Adrenal gland (tissue), 12 donors: ENCODE data around the gene PRKCA. TPM values are rescaled to one million over a fixed set of nuclear protein-coding genes. Genes with fewer than 3 reads are reported as not detected.

Source experiments
- DNase-seq, 7 donors: peaks; one replicate each; pipeline ENCODE4 v3.0.0-alpha.2; 2019 to 2020
- H3K27ac ChIP-seq, 5 donors: fragments of 200-600 bp; sonication (generic) in 4 of 5; 1 replicate in 3 of 5; 2 replicates in 2 of 5; pipeline versions ENCODE4 v1.5.1 to v1.8.0; 2016 to 2020; ENCODE audit warnings: mild to moderate bottlenecking in 1 of 5
- H3K27me3 ChIP-seq: fragments of 200-600 bp; 2 replicates; pipeline ENCODE4 v1.8.0; 2021
- H3K36me3 ChIP-seq, 2 donors: fragments of 200-600 bp; replicated peaks in 1 of 2; 1 replicate in 1 of 2; 2 replicates in 1 of 2; pipeline versions ENCODE4 v1.5.1 to v1.8.0; 2018 to 2022
- H3K4me1 ChIP-seq, 2 donors: fragments of 200-600 bp; replicated peaks in 1 of 2; 1 replicate in 1 of 2; 2 replicates in 1 of 2; pipeline versions ENCODE4 v1.5.1 to v1.8.0; 2018 to 2021
- H3K4me3 ChIP-seq, 4 donors: fragments of 200-600 bp; sonication (generic) in 3 of 4; one replicate each; pipeline ENCODE4 v1.5.1; 2016 to 2018
- H3K9me3 ChIP-seq, 3 donors: fragments of 200-600 bp; sonication (generic) in 1 of 3; replicated peaks in 1 of 3; 1 replicate in 2 of 3; 2 replicates in 1 of 3; pipeline versions ENCODE4 v1.5.1 to v1.8.0; 2016 to 2021
- POLR2A ChIP-seq, 2 donors: fragments of 450-650 bp; IDR thresholded peaks; one replicate each; pipeline ENCODE4 v1.6.1; 2017; ENCODE audit warnings: antibody characterized with exemption in 2 of 2, mild to moderate bottlenecking in 2 of 2, moderate library complexity in 1 of 2
- WGBS, 4 donors: extraction: QIAGEN DNeasy Blood & Tissue Kit in 2 of 4; methylation state at CpG; one replicate each; pipeline versions ENCODE4 v1.1.5 to v1.1.7; 2013 to 2017; 5-methylcytosine and 5-hydroxymethylcytosine counted together
- intact Hi-C, 2 donors: fragments of 100-400 bp; cut with DNase I; formaldehyde crosslinking; loops; one replicate each; pipeline versions ENCODE4 v1.14.1 to v1.15.0; 2022 to 2023
- polyA plus RNA-seq, 3 donors: library from polyadenylated mRNA; stranded (reverse); fragments of 200-250 nt in 2 of 3; fragments of 350-450 nt in 1 of 3; fragmentation: Illumina TruSeq in 1 of 3; extraction: RNeasy Lipid Tissue Mini Kit (QIAGEN cat#74804) in 1 of 3; gene quantifications; one replicate each; pipeline ENCODE4 v1.2.3, GENCODE V29; 2013 to 2014
- total RNA-seq, 9 donors: library from RNA; depleted of rRNA in 4 of 9; stranded (reverse); fragments of >200 nt in 4 of 9; fragments of 120-200 nt in 1 of 9; fragmentation: NEBNext Ultra II Directional in 1 of 9; extraction: Animal tissue kit (Norgen Biotek cat#: 25700) in 1 of 9; gene quantifications; one replicate each; pipeline versions ENCODE4 v1.1.0 to v1.2.4, GENCODE V29; 2013 to 2023
- TF ChIP-seq, protein P1 (sequence below), 6 experiments: fragments of 450-650 bp in 4 of 6; fragments of 200-600 bp in 2 of 6; sonication (generic) in 1 of 6; IDR thresholded peaks; 1 replicate in 5 of 6; 2 replicates in 1 of 6; pipeline versions ENCODE4 v1.5.1 to v1.8.0; 2016 to 2021; ENCODE audit warnings: antibody characterized with exemption in 6 of 6, mild to moderate bottlenecking in 2 of 6, moderate library complexity in 1 of 6
- donor health status: healthy with polysubstance abuse.
- donor health status: Bipolar disorder and iron deficiency.
- donor health status: DM: yes; HTN: yes; CAD: no.
- donor health status: DM: no; HTN: no; CAD: no.
- donor health status: DM: no; HTN: no; CAD: no.
- donor health status: DM: yes; HTN: yes; CAD: no.

Gene PRKCA
- total and polyA plus RNA-seq, 12 donors, result 15.1 to 202 (median 84.1) TPM

DNA sequence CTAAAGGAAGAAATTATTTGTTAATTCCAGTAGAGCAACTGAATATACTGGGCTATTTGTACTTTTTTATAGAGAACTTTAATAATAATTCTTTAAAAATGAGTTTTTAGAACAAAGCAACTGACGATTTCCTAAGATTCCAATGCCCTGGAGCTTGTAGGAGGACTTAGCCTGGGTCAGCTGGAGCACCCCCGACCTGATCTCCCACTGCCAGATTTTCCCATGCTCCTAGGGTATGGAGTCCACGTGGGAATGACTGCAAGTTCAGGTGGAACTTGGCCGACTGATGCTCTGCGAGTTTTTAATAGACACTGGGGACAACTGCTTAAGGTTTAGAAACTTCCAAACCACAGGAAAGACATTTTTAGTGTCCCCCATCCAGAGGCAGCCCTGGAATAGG, 507.0 kb downstream of the PRKCA start:
- Histone ChIP-seq H3K4me1 (no peaks in the 10 kb centered on the region), H3K27ac (no peak overlapping the region), H3K4me3 (no peak overlapping the region), H3K36me3 (no peaks in the 10 kb centered on the region), H3K9me3 (no peaks in the 10 kb centered on the region), H3K27me3 (no peaks in the 10 kb centered on the region)
- WGBS, 4 donors, result 88 to 100% (median 94%) methylated on average over 5 of the region's 5 CpGs
- TF ChIP-seq POLR2A (IDR thresholded peaks at IDR 0.05), result no peak
- TF ChIP-seq, protein P1, sequence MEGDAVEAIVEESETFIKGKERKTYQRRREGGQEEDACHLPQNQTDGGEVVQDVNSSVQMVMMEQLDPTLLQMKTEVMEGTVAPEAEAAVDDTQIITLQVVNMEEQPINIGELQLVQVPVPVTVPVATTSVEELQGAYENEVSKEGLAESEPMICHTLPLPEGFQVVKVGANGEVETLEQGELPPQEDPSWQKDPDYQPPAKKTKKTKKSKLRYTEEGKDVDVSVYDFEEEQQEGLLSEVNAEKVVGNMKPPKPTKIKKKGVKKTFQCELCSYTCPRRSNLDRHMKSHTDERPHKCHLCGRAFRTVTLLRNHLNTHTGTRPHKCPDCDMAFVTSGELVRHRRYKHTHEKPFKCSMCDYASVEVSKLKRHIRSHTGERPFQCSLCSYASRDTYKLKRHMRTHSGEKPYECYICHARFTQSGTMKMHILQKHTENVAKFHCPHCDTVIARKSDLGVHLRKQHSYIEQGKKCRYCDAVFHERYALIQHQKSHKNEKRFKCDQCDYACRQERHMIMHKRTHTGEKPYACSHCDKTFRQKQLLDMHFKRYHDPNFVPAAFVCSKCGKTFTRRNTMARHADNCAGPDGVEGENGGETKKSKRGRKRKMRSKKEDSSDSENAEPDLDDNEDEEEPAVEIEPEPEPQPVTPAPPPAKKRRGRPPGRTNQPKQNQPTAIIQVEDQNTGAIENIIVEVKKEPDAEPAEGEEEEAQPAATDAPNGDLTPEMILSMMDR (IDR thresholded peaks at IDR 0.05), result no peak
- no peak for DNase-seq
- intact Hi-C loops, result no loop called here

DNA sequence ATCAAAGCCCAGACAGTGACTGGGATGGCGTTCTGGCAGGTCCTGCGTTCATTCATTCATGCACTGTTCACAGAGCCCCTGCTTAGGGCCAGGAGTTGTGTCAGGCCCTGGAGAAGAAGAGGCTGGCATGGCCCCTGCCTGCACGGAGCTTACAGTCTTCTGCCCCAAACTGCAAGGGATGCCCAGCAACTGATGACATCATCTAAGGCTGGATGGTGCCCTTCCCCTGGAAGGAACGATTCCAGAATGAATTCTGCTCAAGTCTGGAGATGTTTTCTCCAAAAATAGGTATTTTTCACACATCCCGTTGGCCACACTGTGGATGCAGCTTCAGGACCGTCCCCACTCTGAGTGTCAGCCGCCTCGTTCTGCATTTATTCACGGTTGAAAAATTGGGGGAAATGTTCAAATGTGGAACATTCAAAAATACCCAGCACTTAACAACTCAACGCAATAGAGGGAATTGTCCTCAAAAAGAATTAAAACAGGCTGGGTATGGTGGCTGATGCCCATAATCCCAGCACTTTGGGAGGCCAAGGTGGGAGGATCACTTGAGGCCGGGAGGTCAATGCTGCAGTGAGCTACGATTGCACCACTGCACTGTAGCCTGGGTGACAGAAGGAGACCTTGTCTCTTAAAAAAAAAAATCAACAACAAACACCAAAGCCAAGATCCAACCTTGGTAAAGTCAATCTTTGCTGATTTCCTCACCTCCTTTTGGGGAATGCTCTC, 508.7 kb downstream of the PRKCA start:
- H3K27me3 ChIP-seq, result no peaks in the 10 kb centered on the region
- intact Hi-C loops, result no loop called here
- no peak overlapping the region for H3K4me3 ChIP-seq
- TF ChIP-seq, protein P1 (IDR thresholded peaks at IDR 0.05), result no peak
- TF ChIP-seq POLR2A (IDR thresholded peaks at IDR 0.05), result no peak
- 87 to 92% (median 89%) methylated on average over 11 to 12 of the region's 12 CpGs for WGBS, 4 donors
- no peaks in the 10 kb centered on the region for H3K36me3 ChIP-seq
- H3K27ac ChIP-seq, result no peak overlapping the region
- DNase-seq, result no peak
- H3K9me3 ChIP-seq, result no peaks in the 10 kb centered on the region
- H3K4me1 ChIP-seq, result no peaks in the 10 kb centered on the region

DNA sequence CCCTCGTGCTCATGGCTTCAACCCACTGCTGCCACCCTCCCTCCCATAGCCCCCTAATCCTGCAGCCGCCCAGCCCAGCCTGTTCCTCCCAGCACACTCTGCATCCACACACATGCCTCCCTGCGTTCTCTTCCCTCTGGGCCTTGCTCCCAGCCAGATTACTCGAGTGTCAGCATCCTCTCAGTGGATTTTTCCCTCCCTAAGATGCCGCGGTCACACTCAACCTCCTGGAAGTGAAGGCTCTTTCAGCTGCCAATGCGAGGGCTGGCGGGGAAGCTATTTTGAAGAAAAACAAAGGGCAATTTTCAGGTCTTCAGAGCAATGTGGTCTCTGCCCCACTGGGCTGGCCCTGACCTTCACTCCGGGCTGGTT, 509.3 kb downstream of the PRKCA start:
- TF ChIP-seq, protein P1 (IDR thresholded peaks at IDR 0.05), result no peak
- TF ChIP-seq POLR2A (IDR thresholded peaks at IDR 0.05), result no peak
- DNase-seq, result no peak
- Histone ChIP-seq H3K4me1 (no peaks in the 10 kb centered on the region), H3K27me3 (no peaks in the 10 kb centered on the region), H3K27ac (no peak overlapping the region), H3K9me3 (no peaks in the 10 kb centered on the region), H3K36me3 (no peaks in the 10 kb centered on the region), H3K4me3 (no peak overlapping the region)
- intact Hi-C loops, result no loop called here
- 69 to 77% (median 76%) methylated on average over 9 of the region's 9 CpGs for WGBS, 4 donors

DNA sequence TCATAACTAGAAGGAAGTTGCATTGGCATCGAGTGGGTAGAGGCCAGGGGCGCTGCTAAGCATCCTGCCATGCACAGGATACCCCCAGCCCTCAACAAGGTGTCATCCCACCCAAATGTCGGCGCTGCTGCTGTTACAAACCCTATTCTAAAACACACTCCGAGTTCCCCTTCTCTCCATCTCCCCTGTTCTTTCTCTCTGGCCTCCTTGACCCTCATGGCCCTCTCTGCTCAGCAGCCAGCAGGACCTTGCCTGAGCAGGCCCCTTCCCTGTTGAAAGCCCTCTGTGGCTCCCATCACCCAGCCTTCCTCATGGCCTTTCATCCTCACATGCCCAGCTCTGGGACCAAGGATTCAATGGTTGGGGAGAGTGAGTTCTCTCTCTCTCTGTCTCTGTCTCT, 510.2 kb downstream of the PRKCA start:
- Histone ChIP-seq H3K27ac (no peak overlapping the region), H3K4me1 (no peaks in the 10 kb centered on the region), H3K36me3 (no peaks in the 10 kb centered on the region), H3K27me3 (no peaks in the 10 kb centered on the region), H3K4me3 (no peak overlapping the region), H3K9me3 (no peaks in the 10 kb centered on the region)
- intact Hi-C loops, result no loop called here
- DNase-seq, result no peak
- WGBS, 4 donors, result 88 to 94% (median 90%) methylated on average over 5 of the region's 5 CpGs
- no peak for TF ChIP-seq POLR2A (IDR thresholded peaks at IDR 0.05)
- TF ChIP-seq, protein P1 (IDR thresholded peaks at IDR 0.05), result no peak
